ENCODE data around the gene SLC39A11.

Gene SLC39A11

DNA sequence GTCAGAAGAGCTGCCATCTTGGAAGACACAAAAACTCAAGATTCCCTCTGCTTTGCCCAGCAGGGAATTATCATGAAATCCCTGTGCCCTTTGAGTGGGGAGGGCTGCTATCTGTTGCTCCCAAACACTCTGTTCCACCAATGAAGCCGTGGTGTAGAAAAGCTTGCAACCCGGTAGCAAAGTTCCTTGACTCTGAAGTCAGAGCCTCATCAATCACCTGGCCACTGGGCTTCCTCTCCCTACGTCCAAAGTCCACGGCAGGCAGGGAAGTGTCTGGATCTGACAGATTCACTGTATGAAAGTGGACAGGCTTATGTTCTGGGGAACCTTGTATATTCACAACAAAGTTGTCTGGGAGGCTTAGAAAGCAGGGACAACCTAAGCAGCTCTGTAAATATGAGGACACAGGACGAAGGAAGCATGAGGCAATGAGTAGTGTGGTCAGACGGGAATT, 343.3 kb downstream of the SLC39A11 start:
- no peak for DNase-seq (ENCODE audit: low read depth)

DNA sequence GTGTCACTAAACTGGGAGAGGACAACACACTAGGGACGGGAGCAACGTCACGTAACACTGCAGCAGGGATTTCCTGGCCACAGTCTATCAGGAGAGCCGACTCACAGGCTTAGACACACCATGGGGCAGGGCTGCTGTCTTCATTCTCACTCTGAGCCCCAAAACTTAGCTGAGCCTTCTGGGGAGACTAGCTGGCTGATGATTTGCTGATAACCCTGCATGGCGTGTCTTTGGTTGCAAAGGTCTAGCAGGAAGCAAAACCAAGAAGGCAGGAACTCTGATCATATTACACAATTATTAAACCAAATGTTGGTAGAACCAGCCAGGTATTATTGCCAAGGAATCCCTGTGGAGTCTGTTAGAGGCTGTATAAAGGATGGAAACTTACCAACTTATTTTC, 345.0 kb downstream of the SLC39A11 start:
- no peak for DNase-seq (ENCODE audit: low read depth)

DNA sequence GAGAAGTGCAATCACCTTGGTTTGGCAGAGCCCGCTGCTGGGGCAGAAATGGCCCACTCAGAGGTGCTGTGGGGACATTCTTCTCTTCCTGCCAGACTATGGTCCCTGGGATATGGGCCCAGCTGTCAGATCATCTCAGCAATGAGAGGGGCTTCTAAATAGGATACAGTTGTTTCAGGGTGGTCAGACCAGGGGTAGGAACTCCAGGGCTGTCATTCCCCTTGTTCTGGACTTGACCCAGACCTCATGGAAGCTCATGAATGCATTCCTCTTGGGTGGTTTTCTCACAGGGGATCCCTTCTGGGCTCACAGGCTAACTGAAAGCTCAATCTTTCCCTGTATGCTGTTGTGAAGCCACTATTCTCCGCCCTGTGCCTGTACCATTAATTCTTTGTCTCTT, 347.2 kb downstream of the SLC39A11 start:
- no peak for DNase-seq (ENCODE audit: low read depth)

DNA sequence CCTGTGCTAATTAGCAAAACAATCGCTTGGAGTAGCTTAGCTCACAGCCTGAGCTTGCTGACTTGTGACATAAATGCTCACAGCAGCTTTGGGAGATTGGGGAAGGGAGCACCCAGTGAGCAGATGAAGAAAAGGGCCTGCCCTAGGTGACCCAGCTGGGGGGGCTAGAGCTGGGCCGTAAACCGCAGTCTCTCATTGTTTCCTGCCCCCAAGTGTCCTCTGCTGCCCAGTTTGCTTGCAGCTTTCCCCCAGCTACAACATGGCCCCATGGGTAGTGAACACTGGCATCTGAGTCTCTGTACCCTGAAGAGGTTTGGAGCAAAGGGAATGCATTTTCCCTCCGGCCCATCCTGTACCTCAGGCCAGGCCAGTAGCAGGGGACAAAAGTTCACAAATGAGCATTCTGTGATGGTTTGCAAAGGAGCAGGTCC, 349.4 kb downstream of the SLC39A11 start:
- no peak for DNase-seq (ENCODE audit: low read depth)

DNA sequence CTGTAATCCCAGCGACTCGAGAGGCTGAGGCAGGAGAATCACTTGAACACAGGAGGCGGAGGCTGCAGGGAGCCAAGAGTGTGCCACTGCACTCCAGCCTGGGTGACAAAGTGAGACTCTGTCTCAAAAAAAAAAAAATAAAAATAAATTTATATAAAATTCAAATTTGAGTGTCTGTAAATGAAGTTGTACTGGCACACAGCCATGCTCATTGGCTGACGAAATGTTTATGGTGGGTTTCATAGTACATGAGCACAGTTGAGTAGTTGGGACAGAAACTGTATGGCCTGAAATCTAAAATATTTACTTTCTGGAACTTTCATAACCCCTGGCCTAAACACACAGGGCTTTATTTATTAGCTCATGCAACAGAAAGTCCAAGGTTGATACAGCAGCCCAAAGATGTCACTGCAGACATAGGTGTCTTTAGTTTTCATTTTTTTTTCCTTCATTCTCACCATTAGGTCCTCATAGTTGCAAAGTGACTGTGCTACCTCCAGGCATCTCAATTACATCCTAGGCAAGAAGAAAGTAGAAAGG, 355.3 kb downstream of the SLC39A11 start:
- no peak for DNase-seq (ENCODE audit: low read depth)

DNA sequence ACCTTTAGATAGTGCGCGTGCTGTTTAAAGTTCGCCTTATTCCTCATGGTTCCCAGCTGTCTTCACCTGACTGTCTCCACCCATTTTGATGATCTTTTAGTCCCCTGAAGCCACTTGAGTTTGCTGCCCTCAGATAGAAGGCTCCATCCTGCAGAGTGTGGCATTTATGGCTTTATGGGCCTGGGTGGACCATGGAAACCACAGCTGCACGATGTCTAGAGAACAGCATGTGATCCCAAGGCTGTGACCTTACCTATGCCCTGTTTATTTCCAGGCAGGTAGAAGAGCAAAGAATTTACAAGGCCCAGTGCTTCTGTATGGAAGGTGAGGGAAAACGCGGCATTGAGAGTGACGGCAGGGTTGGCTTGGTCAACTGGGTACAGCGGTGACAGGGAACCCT, 356.9 kb downstream of the SLC39A11 start:
- DNase-seq (ENCODE audit: low read depth) = no peak

DNA sequence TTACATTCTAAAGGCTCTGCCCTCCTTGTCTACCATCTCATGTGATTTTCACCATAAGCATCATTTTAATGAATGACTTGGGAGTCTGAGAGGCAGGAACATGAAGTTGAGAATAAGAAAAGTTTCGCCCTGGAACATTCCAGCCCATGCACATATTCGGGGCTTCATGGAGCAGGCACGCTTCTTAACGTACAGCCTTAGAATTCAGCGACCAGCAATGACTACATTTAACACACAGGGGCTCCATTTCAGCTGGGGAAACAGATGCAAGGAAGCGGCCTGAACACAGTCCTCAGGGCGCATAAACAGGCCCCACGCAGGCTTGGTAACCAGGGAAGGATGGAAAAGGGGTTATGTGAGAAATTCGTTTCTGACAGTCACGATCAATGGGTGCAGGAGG, 357.4 kb downstream of the SLC39A11 start:
- no peak for DNase-seq (ENCODE audit: low read depth)

DNA sequence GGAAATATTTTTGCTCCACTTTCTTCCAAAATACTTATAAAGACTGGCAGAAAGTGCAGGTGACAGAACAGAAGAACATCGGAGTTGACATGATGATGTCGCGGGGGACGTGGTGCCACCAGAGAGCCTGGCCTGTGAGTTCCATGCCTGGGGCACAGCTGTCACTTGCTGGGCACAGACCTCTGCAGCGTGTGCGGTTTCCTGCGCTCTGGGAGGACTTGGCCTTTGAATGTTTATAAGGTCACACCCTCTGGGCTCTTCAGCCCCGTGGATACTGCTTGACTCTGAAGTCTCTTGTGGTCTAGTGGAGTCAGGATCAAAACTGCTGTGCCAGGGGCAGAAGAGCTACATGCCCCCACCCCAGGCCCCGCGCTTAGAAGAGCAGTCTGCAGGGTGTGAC, 357.9 kb downstream of the SLC39A11 start:
- no peak for DNase-seq (ENCODE audit: low read depth)

DNA sequence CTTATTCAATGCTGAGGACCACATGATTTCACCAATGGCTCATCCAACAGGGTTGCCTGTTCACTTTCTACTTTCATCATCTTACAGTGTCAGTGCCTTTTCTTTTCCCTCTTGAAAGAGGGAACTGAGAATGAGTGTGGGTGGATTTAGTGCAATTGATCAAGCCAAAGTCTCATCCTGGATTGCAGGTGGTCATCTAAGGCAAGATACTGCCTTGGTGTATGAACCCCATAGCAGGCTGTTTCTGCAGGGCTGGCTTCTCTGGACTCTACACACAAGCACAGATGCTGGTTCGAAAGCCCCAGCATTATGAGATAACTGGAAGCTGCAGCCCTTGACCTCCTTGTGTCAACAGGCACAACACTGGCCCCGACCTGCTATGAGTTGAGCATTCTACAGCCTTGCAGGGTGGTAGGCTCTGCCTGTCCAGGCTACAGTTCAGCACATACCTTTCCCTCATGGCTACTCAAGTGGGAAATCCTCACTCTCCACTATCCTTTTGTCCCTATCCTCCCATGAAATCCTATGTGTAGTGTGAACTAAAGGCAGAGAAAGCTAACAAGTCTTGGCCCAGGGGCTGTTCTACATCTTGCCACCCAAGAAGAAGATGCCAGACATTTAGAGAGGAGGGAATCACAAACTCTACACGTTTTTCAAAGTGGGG, 358.7 kb downstream of the SLC39A11 start:
- DNase-seq (ENCODE audit: low read depth) = no peak

DNA sequence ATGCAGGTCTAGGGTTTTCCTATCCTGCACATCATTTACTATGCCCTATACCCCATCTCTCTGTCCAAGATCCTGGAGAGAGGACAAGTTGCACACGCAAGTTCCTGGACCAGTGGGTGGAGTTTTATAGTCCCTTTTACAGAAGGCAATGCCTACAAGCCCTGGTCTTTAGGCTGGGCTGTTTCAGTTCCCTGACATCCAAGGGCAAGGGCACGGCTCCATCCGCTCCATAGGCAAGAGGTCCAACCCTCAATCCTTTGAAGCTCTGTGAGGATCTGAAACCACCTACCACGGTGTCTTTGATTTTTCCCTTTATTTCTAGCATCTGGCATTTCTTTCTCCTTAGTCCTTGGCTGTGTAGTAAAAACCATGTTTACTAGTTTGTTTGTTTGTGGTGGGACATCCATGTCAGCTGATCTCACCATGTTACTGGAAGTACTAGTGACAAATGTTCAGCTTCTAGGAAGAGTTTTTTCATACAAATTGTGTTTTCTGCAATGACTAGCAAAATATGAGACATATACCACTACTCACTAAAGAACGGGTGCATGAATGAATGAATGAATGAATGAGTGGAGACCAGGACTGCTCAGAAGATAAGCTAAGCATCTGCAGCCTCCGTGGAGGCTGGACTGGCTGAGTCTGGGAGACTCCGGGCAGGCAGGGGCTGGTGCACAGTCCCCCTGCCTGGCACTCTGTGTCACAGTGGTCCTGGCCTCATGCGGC, 359.4 kb downstream of the SLC39A11 start:
- no peak for DNase-seq (ENCODE audit: low read depth)

DNA sequence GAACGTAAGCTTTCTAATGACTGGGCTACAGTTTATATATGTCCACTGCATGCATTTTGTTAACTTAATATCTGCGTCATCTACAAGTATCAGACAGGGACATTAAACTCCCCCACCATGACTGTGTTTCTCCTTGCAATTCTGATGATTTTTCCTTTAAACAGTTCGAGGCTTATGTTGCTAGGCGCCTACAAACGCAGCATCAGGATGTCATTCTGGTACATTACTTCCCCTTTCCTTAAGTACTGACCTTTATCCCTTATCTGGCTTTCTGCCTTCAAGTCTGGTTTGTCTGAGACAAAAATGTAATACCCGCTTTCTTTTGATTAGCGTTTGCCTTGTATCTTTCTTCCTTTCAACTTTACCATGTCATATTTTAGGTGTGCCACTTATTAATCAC, 362.4 kb downstream of the SLC39A11 start:
- no peak for DNase-seq (ENCODE audit: low read depth)

DNA sequence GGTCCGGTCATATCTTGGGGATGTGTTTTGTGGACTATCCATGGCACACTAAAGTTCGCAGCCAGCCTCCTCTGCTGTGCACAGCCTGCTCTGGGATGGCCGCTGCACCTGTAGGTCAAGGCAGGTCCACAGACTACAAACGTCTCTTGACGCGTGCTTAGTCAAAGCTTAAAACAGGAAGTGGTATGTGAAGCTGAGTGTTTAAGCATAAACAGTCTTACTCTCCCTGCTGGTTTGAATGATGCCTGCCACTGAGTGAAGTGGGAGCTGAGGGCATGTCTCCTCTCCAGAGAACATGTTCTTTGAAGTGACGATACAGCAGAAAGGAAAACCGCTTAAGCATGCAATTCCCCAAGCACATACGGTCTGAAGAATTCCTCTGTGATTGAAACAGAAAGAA, 365.6 kb downstream of the SLC39A11 start:
- DNase-seq (ENCODE audit: low read depth) = peak; percentile 9

DNA sequence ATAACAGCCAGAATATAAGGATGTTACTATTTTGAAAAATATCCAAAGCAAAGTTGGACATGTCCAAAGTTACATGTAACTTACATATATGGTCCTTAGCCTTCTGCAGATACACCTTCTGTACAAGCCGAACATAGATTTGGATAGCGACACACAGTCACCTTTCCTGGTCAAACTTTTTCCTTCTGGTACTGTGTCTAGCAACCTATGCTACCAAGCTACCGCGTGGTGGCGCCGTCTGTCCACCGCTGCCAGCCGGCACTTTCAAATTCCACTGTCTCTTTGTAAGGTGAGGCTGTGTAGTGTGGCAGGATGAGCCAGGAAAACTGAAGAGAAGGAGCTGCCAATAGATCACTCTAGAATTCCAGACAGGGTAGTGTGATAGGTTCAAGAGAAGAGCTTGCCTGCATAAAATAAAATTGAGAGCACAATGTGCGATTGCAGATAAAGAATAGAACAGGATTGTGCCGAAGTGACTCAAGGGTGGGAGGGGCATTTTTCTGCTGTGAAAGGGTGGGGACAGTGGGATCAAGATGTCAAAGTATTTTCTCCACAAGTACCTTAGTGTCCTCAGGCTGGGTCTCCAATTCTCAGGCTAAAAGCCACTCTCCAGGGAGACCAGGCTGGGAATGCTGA, 366.9 kb downstream of the SLC39A11 start:
- DNase-seq (ENCODE audit: low read depth) = peak; percentile 15

DNA sequence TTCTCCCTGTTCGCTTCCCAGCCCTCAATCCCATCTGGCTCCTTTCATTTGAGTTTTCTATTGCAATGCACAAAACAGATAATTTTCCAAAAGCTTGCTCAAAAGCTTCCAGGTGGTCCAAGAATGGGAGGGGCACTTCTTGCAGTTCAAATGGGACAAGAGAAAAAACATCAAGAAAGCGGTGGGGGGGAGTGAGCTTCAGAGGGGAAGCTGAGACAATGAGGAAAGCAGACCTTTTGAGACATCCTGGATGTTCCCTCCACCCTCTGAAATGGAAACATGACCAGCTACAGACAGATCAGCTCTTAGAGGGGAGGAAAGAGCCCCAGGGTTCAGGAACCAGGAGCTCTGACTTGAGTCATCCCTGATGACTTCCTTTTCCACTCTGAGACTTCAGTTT, 368.2 kb downstream of the SLC39A11 start:
- DNase-seq (ENCODE audit: low read depth) = no peak

DNA sequence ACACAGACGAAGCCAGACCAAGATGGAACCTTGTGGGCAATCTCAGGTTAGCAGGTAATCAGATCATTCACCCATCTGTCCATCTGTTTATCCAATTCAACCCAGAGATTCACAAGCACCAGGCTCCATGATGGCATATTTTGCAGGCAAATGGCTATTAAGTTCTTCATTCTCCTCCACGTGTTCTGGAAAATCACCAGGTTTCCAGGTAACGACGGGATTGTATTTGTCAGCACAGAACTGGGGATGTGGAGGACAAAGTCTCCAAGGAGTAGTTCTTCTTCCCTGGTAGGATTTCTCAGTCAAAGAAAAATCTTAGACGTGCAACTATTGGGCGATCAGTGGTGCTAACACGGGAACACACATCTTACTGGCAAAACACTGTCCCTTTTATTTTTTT, 368.8 kb downstream of the SLC39A11 start:
- DNase-seq (ENCODE audit: low read depth) = no peak

DNA sequence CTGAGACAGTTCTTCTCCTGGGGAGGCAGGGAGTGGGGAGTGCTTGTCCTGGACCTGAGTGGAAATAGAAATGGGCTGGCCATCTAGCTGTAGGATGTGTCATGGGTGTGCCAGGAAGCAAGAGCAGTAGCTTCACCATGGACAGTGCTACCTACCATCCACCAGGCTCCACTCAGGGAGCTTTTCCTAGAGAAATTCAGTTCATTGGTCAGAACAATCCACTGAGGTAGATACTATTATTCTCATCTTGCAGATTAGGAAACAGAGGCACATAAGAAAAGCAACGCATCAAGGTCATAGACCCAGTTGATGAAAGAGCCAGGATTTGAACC, 372.0 kb downstream of the SLC39A11 start:
- DNase-seq (ENCODE audit: low read depth) = no peak

DNA sequence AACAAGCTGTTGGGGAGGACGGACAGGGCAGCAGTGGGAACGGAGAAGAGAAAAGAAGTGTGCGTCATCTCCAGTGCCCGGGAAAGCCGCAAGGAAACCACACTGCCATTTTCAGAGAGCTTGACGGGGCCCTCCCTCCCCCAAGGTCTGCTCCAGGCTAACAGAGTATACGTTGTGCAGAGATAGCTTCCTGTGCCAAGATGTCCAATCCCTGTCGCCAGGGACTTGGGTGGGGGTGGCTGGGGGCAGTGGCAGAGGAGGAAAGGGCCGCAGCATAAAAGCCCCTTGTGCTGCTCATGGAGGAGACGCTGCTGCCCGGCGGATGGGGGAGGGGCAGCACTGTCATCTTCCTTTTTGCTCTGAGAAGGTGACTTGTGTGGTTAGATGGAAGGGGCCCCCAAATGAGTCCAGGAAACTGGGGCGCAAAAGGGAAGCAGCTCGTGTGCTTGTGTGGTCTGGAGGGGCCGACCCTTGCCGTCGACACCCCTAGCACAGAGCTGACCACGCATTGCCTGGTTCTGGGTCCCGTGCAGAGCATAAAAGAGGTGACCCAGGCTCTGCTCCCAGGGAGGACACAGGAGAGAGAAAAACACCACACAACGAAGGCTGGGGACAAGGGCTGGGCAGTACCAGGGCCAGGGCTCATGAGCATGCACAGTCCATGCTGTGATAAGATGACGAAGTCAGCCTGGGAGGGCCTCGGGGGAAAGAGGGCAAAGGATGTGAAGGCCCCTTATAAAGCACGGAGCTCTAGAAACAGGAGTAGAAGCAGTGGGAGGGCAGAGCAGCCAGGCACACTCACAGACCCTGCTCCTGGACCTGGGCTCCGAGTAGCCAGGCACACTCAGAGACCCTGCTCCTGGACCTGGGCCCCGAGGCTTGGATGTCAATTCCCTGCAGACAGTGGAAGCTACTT, 372.7 kb downstream of the SLC39A11 start:
- peak; percentile 12 for DNase-seq (ENCODE audit: low read depth)

DNA sequence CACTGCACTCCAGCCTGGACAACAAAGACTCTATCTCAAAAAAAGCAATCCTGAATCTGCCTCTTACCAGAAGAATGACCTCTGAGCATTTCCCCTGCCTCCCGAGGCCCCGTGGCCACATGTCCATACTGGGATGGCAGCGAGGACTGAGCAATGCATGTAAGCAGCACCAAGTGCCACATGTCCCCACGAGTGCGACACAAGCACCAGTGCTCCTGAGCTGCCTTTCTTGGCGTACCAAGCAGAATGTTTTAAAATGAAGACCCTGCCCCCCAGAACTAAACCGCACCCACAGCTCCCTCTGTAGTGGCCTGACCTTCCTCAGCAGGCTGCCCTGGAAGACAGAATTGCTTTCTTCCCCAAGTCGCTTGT, 373.3 kb downstream of the SLC39A11 start:
- DNase-seq (ENCODE audit: low read depth) = no peak

DNA sequence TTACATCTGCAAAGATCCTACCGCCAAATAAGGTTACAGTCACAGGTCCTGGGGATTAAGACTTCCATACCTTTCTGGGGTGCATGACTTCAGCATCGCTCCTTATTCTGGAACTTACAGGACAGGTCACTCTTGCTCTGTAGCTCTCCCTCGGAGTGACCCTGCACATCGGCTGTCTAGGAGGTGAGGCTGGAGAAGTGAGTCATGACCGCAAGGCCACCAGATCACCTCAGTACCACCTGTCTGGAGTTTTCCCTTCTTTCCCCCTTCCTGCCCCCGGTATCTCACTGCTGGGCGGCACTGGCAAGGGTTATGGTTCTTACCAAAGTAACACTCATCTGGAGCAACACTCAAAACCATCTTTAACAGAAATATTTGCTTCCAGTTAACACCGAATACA, 374.8 kb downstream of the SLC39A11 start:
- DNase-seq (ENCODE audit: low read depth) = no peak

DNA sequence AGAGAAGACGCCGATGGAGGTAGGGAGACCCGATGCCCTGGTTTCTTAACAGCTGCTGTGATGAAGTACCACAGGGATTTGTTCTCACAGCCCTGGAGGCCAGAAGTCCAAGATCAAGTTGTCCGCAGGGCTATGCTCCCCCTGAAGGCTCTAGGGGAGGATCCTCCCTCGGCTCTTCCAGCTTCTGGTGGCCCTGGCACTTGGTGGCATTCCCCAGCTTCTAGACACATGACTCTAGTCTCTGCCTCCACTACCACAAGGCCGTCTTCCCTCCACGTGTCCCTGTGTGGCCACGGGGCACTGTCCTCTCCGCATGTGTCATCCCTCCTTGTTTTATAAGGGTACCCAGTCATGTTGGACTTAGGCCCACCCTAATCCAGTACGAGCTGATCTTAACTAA, 375.2 kb downstream of the SLC39A11 start:
- DNase-seq (ENCODE audit: low read depth) = no peak

DNA sequence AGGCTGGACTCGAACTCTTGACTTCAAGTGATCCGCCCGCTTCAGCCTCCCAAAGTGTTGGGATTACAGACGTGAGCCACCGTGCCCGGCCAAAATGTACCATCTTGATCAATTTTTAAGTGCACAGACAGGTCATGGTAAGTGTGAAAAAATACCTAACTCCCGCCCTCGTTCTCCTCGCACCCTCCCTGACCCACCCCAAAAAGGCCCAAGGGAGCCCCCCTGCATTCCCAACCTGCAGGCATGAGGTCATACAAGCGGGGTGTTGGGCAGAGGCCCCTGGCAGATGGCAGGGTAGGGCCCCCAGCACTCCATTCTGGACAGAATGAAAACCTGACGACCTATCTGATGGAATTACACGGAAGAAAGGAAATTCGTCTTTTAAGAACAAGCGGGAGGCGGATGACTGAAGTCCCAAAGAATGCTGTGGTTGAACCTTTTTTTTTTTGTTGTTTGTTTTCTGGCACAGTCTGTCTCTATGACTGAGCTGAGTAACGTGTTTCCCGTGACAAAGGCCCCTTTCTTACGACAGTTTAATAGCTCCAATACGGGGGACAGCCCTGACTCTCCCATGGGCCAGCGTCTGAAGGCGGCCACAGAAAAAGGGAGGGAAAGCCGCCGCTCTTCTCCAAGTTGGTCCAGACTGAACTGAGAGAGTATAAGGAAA, 376.4 kb downstream of the SLC39A11 start:
- DNase-seq (ENCODE audit: low read depth) = no peak
